Measurements from ENCODE around the gene TUBD1. TPM values are rescaled to one million over a fixed set of nuclear protein-coding genes. Genes with fewer than 3 reads are reported as not detected.

Gene TUBD1
- total RNA-seq, 1 donor from 2014 or later, result 3.4 TPM

- TF ChIP-seq CTCF (conservative IDR thresholded peaks at IDR 0.05; ENCODE audit: low read depth, low read length), result no peak
- no peak for DNase-seq (ENCODE audit: low read depth)
- H3K4me3 ChIP-seq (ENCODE audit: low read depth, low read length), result no peak overlapping the region
Measured at GRCh38 chr17:59907467-59907866, 14.7 kb upstream of the TUBD1 start.

GRCh38 chr17:59903455-59903854 is 10.7 kb upstream of the TUBD1 start:
- no peak for TF ChIP-seq CTCF (conservative IDR thresholded peaks at IDR 0.05; ENCODE audit: low read depth, low read length)
- no peak overlapping the region for H3K4me3 ChIP-seq (ENCODE audit: low read depth, low read length)
- DNase-seq (ENCODE audit: low read depth), result no peak

- H3K4me3 ChIP-seq (ENCODE audit: low read depth, low read length), result no peak overlapping the region
- no peak for TF ChIP-seq CTCF (conservative IDR thresholded peaks at IDR 0.05; ENCODE audit: low read depth, low read length)
- no peak for DNase-seq (ENCODE audit: low read depth)
Measured at GRCh38 chr17:59901604-59902003, 8.9 kb upstream of the TUBD1 start.

GRCh38 chr17:59899099-59899498 is 6.4 kb upstream of the TUBD1 start:
- no peak for TF ChIP-seq CTCF (conservative IDR thresholded peaks at IDR 0.05; ENCODE audit: low read depth, low read length)
- no peak for DNase-seq (ENCODE audit: low read depth)
- no peak overlapping the region for H3K4me3 ChIP-seq (ENCODE audit: low read depth, low read length)

- no peak for DNase-seq (ENCODE audit: low read depth)
- TF ChIP-seq CTCF (conservative IDR thresholded peaks at IDR 0.05; ENCODE audit: low read depth, low read length), result no peak
Measured at GRCh38 chr17:59897090-59897489, 4.3 kb upstream of the TUBD1 start.

GRCh38 chr17:59893676-59894100 is 945 bp upstream of the TUBD1 start:
- H3K4me3 ChIP-seq (ENCODE audit: low read depth, low read length), result peak overlapping the region; percentile 83
- DNase-seq (ENCODE audit: low read depth), result no peak
- TF ChIP-seq CTCF (conservative IDR thresholded peaks at IDR 0.05; ENCODE audit: low read depth, low read length), result no peak

More at GRCh38 chr17:59897090-59897489, 4.3 kb upstream of the TUBD1 start:
- H3K4me3 ChIP-seq (ENCODE audit: low read depth, low read length), result no peak overlapping the region

- no peak for TF ChIP-seq CTCF (conservative IDR thresholded peaks at IDR 0.05; ENCODE audit: low read depth, low read length)
- H3K4me3 ChIP-seq (ENCODE audit: low read depth, low read length), result peak overlapping the region; percentile 83
- peak; percentile 96 for DNase-seq (ENCODE audit: low read depth)
Measured at GRCh38 chr17:59892251-59892923, 356 bp downstream of the TUBD1 start.
